Mesenteric fat pad (tissue), 1 donor: Measurements from ENCODE around the gene WWP2. TPM values are rescaled to one million over a fixed set of nuclear protein-coding genes. Genes with fewer than 3 reads are reported as not detected.
"Not testable (repeated sequence)": the region's sequence is repeated elsewhere in the genome, so short reads cannot be mapped to it uniquely, and the experiment has no call there.

Experiments
- DNase-seq: peaks from one replicate; pipeline ENCODE4 v3.0.0-alpha.2; 2020; ENCODE audit warnings: low spot score
- long read RNA-seq: library from polyadenylated mRNA; unstranded; transcript quantifications from one replicate; pipeline ENCODE4 v2.0.0, GENCODE V29; 2020
- total RNA-seq: library from RNA; stranded (reverse); fragmentation: NEBNext Ultra II Directional; extraction: Animal tissue kit (Norgen Biotek cat#: 25700); gene quantifications from one replicate; pipeline ENCODE4 v1.2.1, GENCODE V29; 2021
- donor health status: DM: yes; HTN: yes; CAD: no.

WWP2 gene
- 43.0 TPM for total RNA-seq
- long read RNA-seq, partial matches to known transcripts = 19 of 26 reads
- long read RNA-seq, other reads (novel, unspliced or antisense) = 4 of 26 reads

DNA sequence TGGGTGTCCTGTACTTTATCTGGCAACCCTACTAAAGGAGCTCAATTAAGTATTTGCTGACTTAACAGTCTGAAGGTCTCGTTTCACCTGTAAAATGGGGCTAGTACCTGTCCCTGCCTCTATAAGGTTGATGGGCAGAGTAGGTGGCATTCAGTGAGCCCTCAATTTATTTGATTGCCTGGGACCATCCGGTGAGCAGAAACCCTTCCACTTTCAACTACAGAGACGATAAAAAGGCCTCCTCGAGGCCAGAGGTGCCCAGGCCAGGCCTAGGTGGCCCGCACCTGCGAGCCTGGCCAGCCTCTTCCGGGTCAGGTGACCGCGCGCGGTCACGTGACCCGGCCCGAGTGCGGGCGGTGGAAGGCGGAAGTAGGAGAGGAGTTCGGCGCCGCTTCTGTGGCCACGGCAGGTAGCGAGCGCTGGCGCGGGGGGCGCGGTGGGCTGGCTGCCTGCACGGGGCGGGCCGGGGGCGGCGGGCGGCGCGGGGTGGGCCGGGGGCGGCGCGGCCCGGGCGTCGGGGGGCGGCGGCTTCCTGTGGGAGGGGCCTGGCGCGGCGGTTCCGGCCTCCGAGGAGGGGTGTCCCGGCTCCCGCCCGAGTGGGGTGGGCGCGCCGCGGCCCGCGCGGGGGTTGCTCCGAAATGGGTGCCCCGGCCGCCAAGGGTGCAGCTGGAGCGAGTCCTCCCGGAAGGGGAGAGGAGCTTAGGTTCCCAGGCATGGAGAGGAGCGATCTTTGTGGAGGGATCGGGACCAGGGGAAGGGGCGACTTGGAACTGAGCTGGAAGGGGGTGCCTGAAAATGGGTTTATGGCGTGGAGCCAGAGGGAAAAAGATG is at the start of gene WWP2:
Gene WWP2 (plus strand): TSS at position 350 of the 831 bp plus-strand sequence. CDS start 24,679 bp downstream, outside the sequence.
- peak; percentile 91 for DNase-seq

DNA sequence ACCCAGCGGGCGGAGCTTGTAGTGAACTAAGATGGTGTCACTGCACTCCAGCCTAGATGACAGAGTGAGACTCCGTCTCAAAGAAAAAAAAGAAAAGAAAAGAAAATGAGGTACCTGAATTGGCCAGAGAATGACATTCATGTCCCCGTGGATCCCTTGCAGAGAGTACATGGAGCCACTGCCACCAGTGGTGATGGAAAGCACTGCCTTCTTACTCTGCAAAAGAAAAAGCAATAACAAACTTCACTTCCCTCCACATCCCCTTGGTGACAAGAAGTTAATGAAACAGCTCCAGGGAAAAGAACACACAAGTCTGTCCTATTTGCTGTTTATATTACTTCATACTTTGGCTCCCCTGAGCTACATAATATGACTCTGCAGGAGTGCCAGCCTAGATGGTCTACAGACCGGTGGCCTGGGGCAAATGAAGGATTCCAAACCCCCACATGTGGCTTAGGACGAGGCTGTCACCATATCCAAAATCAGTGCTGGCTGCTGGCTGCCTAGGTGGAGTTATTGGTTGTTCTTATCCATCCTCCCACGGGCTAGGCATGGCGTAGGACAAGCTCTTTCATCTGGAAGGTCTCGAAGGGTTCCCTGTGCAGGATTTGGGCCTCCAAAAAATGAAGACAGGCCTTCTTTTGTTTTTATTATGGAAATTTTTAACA is 49.1 kb upstream of the WWP2 start:
- DNase-seq = peak; percentile 24

DNA sequence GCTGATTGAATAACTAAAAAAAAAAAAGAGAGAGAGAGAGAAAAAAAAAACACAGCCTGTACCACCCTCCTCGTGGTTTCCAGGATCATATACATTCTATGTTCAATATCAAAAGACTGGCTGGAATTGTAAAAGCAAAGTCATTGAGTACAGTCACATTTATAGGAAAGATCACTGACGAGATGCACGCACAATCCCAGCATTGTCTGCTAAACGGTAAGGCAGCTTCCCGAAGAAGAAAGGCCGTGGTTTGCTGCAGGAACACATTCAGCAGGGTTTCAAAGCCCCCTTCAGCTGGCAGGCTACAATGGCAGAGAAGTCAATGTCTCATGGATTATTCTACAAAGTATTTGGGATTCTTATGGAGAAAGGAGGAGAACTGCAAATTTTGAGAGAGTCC is 45.1 kb upstream of the WWP2 start:
- DNase-seq = peak; percentile 11

DNA sequence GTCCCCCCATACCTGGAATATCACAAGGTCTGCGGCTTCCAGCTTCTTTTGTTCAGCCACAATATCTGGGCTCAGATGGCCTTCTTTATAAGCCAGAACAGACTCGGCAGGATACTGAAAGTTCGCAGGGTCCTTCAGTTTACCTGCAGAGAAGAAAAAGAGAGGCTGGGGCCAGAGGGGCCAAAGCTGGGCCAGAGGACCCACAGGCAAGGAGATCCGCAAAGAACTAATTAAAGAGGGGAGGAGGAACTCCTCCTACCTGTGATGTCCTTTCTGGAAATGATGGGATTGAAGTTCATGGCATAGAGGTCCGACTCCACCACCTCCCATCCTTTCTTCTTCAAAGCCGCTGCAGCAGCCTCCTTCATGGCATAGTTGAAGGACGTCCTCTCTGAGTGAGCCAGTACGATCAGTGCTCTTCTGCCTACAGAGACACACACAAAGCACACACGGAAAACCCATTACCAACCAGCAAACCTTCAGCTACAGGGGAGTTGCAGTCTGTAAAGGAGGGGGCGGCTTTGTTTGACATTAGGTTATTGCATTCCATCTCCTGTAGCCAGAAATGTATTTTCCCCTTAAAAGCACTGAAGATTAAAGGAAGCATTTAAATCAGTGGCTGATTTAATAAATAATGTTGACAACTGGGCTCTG is 43.9 kb upstream of the WWP2 start:
- peak; percentile 43 for DNase-seq

DNA sequence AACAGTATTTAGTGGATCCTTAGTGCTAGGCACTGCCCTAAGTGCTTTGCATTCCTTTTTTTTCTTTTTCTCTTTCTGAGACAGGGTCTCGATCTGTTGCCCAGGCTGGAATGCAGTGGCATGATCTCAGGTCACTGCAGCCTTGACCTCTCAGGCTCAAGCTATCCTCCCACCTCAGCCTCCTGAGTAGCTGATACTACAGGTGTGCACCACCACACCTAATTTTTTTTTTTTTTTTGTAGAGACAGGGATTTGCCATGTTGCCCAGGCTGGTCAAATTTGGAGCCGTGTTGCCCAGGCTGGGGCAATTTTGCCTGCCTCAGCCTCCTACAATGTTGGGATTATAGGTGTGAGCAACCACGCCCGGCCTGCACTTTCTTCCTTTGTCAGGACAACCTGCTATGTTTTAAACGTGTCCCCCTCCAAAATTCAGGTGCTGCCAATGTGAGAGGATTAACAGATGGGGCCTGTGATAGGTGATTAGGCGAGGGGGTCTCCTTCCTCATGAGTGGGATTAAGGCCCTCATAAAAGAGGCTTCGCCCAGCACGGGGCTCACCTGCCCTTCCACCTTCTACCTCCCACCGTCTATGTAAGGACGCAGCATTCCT is 41.2 kb upstream of the WWP2 start:
- DNase-seq = peak; percentile 45

DNA sequence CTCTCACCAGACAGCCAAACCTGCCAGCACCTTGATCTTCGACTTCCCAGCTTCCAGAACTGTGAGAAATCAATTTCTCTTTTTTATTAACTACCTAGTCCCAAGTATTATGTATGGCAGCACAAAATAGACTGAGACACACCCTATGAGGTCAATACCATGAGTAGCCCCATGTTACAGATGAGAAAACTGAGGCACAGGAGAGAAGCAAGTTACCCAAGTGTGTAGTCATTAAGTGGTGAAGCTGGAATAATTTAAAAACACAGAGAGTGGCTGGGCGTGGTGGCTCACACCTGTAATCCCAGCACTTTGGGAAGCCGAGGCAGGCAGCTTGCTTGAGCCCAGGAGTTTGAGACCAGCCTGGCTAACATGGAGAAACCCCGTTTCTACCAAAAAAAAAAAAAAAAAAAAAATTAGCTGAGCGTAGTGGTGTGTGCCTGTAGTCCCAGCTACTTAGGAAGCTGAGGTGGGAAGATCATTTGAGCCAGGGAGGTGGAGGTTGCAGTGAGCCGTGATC is 40.6 kb upstream of the WWP2 start:
- peak; percentile 24 for DNase-seq

DNA sequence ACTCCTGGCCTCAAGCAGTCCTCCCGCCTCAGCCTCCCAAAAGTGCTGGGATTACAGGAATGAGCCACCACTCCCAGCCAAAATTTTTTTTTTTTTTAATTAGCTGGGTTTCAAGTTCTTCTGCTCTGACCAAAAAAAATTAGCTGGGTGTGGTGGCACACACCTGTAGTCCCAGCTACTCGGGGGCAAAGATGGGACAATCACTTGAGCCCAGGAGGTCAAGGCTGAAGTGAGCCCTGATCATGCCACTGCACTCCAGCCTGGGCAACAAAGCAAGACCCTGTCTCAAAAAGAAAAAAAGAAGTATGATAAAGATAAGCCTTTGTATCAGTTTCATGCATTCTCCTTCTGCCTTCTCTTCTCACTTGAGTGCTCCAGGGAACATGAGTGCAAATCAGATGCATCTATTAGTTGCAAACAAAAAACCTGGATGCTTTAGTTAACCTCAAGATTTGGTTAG is 37.7 kb upstream of the WWP2 start:
- peak; percentile 33 for DNase-seq

DNA sequence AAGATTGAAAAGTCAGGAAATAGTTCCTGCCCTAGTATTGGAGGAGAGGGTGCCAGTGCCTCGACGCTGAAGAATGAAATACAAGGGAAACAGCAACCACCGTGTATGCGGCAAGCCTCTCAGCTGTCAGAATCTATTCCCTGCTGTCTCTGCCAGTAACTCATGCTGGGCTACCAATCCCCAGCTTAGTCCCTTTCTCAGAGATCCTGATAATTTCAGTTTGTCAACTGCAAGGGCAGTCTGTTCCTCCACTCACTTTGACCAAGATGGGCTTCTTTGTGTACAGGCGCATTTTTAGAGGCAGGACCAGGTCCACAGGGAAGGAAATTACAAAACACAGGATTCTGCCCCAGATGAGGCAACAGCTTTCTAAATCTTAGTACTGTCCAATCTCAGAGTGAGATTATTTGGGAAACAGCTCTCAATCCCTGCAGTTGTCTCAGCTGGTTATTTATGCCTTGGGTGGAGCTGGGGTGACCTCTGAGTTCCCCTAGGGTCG is 37.1 kb upstream of the WWP2 start:
- DNase-seq = no peak

DNA sequence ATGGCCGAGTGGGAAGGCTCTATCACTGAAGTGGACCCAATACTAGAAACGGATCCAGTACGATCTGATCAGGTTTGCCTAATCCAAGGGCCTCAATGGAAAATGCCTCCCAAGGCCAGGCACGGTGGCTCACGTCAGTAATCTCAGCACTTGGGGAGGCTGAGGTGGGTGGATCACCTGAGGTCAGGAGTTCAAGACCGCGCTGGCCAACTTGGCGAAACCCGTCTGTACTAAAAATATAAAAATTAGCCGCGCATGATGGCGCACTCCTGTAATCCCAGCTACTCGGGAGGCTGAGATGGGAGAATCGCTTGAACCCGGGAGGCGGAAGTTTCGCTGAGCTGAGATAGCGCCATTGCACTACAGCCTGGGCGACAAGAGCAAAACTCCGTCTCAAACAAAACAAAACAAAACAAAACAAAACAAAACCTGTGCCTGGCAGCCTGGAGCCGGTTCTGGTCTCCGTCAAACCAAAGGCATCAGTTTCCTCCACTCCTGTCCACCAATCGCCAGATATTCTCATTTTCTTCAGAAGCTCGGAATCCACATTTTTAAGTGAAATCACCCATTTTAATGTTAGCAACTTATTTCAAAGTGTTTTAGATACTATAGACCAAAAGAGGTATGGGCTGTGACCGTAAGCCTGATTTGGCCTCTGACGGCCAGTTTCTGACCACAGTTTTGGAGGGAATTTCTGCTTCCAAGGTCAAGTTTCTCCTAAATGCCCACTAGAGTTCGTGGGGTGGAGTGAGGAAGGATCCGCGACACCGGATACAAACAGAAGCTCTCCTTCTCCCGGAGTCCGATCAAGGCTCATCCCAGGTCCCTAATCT is 36.4 kb upstream of the WWP2 start:
- no peak for DNase-seq

DNA sequence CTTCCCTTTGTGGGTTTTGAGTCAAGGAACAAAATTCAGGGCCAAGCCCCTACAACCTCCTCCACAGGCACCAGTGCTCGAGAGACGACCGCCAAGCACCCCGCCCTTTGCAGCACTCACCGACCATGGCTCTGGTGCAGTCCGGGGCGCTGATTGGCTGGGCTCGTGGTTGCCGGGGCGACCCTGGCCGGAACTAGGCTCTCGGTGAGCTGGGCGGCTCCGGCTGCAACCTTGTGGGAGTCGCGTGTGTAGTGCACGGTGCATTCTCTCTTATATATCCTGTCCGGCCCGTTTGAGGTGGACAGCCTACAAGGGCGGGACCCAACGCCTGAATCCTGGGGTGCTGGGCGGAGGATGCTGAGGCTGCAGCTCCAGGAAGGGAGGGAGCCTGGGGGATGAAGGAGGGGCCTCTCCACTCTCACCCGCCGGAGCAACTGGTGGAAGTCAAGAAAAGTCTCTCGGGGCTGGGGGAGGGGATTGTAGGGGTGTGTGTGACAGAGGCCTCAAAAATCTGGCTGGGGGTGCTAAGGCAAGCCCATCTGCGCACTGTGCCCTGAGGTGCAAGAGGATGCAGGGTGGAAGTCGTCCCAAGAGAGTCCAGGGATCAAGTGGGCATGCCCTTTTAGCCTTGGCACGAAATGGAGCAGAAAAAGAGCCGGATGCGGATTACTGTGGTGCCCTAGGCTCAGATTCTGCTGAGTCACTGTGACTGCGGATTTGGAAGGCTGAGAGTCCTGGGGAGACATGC is 35.6 kb upstream of the WWP2 start, which contains the start of gene NQO1:
Gene NQO1 (minus strand): TSS at position 248 of the 748 bp plus-strand sequence. CDS start 121 bp downstream, at position 127.
- peak; percentile 95 for DNase-seq

DNA sequence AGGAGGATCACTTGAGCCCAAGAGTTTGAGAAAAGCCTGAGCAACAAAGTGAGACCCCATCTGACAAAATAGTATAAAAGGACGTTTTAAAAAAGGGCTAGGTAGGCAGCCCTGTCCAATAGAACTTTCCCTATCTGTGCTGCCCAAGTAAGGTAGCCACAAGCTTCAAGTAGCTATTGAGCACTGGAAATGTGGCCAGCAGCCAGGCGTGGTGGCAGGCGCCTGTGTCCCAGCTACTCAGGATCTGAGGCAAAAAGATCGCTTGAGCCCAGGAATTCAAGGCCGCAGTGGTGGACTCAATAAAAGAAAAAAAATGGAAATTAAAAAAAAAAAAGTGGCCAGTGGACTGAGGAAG is 34.2 kb upstream of the WWP2 start:
- DNase-seq = no peak

DNA sequence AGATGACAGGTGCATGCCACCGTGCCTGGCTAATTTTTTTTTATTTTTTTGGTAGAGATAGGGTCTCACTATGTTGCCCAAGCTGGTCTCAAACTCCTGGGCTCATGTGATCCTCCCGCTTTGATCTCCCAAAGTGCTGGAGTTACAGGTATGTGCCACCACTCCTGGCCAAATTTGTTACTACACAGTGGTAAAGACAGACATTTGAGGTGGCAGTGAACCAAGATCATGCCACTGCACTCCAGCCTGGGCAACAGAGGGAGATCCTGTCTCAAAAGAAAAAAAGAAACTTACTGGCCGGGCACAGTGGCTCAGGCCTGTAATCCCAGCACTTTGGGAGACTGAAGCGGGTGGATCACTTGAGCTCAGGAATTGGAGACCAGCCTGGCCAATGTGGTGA is 33.1 kb upstream of the WWP2 start:
- not testable (repeated sequence) for DNase-seq

DNA sequence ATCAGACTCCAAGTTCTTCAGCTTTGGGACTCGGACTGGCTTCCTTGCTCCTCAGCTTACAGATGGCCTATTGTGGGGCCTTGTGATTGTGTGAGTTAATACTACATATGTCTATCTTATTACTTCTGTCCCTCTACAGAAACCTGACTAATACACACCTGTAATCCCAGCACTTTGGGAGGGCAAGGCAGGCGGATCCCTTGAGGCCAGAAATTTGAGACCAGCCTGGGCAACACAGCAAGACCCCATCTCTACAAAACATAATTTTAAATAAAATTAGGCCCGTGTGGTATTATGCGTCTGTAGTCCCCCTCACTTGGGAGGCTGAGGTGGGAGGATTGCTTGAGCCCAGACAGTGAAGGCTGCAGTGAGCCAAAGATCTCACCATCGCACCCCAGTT is 30.9 kb upstream of the WWP2 start:
- not testable (repeated sequence) for DNase-seq

DNA sequence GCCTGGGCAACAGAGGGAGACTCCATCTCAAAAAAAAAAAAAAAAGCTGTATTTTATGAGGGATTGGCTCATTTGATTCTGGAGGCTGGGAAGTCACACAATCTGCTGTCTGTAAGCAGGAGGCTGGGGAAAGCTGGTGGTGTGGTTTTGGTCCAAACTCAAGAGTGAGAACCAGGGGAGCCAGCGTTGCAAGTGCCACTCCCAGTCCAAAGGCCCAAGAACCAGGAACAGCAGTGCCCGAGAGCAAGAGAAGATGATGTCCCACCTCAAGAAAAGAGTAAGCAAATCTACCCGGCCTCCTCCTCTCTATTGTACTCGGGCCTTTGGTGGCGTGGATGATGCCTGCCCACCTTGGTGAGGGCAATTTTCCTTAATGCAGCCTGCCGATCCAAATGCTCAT is 30.0 kb upstream of the WWP2 start:
- DNase-seq = no peak

DNA sequence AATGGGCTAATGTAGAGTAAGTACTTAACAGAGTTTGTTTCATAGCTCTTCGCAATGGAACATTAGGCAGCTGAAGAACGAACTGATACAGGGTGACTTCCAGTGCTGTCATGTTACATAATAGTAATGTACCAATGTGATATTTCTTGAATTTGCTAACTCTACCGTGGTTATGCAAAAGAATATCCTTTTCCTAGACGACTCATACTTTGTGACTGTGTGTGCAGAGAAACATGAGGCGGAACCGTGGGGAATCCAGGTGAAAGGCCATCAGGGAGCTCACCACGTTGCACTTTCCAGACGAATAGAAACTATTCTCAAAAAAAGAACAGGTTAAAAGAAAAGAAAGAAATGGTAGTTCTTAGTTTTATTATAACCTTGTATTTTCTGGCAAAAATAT is 20.6 kb upstream of the WWP2 start:
- DNase-seq = no peak

DNA sequence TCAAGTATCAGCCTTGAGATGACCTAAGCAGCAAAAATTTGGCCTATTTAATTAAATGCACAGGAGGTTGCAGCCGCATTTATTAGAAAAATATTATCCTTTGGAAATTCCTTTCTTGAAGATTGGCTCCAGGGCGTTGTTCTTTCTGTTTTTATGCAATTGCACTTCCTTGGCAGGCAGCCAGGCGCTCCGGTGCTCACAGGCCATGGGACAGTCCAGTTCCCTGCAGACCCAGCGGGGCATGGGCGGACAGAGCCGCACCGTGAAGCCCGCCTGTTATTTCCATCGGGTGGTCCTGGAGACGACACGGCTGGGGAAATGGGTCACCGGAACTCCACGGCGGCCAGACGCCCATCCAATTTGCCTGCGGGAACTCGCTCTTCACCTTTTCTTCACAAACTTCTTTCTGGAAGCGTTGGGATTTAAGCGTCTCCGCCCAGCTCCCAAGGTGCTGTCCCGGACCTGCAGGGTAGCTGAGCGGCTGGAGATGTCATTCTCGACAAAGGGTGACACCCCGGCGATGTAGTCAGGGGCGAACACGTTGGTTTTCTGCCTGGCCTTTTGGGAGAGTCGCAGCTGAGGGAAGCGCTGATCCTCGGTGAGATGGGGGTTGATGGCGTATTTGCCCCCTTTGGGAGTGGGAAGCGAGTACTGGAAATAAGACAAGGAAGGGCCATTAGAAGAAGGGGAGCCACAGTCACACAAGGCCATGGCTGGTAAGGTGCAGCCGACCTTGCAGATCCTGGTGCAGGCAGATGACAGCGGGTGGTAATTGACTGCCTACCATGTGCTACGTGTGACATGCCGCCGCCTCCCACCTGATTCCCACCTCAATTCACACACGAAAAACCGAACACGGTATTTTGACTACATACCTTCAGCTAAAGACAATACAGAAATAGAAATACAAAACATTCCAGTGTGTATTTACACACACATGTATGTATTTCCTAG is 19.9 kb upstream of the WWP2 start:
- DNase-seq = peak; percentile 92

DNA sequence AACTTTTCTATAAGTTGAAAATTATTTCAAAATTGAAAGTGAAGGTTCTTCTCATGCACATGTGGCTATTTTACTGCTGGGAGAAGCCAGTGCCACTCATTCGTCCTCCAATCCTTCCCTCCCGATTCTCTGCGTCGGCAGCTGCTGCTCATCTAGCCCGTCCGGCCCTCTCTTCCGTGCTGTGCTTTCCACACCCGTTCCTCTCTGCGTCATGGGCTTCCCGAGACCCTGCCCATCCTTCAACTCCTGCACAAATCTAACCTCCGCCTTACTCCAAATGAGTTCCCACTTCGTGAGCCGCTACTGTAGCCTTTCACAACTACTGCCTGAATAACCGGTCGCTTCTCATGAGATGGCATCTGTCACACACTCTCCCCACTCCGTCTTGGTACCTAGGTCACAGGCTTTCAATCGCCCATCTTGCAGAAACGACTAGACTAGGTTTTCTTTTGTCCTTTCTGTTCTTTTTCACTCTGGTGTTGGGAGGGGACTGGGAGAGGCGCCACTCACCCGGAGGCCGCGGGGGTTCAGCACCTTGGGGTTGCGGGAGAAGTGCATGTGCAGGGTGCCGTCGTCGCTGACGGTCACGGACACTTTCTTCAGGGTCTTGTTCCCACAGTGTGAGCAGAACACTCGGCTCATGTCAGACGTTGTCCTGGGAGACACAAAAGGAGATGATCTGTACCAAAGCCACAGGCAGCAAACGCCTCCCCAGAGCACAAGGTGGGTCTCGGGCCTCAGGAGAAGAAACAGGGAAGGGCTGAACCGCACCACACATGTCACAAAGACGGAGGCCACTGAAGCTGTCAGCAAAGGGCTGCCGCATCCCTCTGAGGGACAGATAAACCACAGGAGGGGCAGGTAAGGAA is 17.5 kb upstream of the WWP2 start:
- no peak for DNase-seq
